ENCODE data around the gene CNTD1.

The CNTD1 gene

GRCh38 chr17:42779936-42780850 lies 18.5 kb upstream of the CNTD1 start, which contains the start of gene WNK4:
TSS of gene WNK4 (plus strand) at chr17:42780610. CDS start at chr17:42780699, 89 bp downstream.
- no peak for DNase-seq (ENCODE audit: low spot score)

GRCh38 chr17:42780851-42781638 lies 17.6 kb upstream of the CNTD1 start:
- no peak for DNase-seq (ENCODE audit: low spot score)

DNA sequence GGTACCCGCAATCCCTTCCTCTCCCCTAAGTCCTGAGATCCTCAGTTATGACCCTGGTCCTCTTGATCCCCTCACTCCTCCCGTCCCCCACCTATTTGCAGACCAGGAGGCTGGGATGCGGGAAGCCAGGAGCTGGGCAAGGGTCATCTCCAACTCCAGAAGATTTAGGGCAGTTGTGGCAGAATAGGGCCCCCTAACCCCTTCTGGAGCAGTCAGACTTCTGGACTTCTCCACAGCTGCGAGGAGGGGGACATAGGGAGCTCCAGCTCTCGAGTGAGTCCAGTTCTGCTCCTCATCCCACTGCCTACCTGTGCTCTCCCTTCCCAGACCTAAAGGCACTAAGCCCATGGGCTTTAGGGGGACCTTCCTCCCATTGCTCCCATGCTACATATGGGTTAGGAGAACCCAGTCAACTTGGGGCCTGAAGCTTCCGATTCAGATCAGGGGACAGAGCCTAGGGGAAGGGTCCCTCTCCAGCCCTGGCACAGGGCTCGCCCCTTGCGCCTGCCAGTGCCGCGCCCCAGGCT lies 17.0 kb upstream of the CNTD1 start:
- DNase-seq (ENCODE audit: low spot score): no peak

DNA sequence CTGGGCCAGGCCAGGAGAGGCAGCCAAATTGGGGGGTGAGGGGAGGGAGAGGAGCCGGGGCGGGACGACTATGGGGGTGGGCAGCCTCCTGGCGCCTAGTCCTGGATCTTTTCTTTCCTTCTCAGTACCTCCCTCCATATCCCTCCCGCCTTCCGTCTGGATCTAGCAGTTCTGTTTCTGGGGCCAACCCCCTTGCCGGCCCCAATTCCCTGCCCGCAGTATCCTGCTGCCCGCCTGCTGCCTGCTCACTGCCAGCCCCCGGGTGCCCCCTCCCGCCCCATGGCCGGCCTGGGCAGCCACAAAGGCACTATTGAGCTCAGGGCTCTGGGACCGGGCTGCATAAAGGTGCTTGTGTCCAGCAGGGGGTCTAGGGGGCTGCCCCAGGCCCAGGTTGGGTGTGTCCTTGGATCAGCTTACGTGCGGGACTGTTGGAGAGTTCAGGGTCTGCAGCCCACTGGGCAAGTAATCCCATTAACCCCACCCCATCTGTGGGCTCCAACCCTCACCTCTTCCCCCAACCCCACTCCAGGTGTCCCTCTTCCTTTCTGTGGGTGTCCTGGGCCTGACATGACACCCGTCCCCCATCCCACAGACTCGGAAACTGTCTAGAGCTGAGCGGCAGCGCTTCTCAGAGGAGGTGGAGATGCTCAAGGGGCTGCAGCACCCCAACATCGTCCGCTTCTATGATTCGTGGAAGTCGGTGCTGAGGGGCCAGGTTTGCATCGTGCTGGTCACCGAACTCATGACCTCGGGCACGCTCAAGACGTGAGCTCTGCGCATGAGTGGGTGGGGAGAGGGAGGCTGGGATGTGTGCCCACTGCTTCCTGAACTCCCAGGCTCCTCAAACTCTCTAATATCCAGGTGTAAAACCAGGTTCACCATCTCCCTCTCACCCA lies 16.2 kb upstream of the CNTD1 start:
- no peak for DNase-seq (ENCODE audit: low spot score)

- DNase-seq (ENCODE audit: low spot score): no peak
Measured at GRCh38 chr17:42783062-42783790, 15.4 kb upstream of the CNTD1 start.

DNA sequence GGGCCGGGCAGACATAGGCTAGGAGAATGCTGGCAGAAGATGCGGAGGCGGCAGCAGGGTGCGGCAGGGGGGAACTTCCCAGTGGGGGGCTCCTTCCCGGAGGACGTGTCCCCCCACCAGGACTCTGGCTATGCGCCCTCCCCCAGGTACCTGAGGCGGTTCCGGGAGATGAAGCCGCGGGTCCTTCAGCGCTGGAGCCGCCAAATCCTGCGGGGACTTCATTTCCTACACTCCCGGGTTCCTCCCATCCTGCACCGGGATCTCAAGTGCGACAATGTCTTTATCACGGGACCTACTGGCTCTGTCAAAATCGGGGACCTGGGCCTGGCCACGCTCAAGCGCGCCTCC lies 14.9 kb upstream of the CNTD1 start:
- no peak for DNase-seq (ENCODE audit: low spot score)

DNA sequence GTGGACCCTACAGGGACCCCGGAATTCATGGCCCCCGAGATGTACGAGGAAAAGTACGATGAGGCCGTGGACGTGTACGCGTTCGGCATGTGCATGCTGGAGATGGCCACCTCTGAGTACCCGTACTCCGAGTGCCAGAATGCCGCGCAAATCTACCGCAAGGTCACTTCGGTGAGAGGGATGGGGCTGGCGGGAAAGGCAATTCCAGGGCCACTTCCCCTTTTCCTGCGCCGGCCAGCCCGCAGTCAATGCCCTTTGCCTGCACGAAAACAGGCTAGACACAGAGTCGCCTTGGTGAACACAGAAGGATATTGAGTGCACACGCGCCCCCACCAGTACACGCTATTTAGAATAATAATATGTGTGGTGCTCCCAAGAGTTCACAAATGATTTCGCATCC lies 14.3 kb upstream of the CNTD1 start:
- DNase-seq (ENCODE audit: low spot score): no peak

DNA sequence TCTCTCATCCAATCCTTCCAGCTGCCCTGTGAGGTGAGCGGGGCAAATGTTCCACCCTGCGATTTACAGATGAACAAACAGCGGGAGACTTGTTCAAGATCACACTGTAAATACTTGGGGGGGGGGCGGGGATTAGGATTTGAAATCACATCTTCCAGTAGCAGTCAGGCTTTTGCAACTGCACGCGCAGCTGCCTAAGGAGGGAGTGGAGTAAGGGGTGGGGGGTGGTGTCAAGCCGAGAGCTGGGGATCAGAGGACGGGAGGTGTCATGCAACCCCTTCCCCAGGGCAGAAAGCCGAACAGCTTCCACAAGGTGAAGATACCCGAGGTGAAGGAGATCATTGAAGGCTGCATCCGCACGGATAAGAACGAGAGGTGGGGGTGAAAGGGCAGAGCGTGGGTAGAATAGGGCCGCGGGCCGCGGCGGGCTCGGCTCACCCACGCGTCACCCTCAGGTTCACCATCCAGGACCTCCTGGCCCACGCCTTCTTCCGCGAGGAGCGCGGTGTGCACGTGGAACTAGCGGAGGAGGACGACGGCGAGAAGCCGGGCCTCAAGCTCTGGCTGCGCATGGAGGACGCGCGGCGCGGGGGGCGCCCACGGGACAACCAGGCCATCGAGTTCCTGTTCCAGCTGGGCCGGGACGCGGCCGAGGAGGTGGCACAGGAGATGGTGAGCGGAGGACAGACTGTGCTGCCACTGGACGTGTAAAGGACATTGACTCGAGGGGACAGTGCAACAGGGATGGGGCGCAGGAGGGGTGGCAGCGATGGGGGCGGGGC lies 13.7 kb upstream of the CNTD1 start:
- DNase-seq (ENCODE audit: low spot score): no peak

- no peak for DNase-seq (ENCODE audit: low spot score)
Measured at GRCh38 chr17:42787266-42787665, 11.4 kb upstream of the CNTD1 start.

GRCh38 chr17:42791948-42792347 lies 6.7 kb upstream of the CNTD1 start:
- DNase-seq (ENCODE audit: low spot score): no peak

GRCh38 chr17:42792545-42792944 lies 6.1 kb upstream of the CNTD1 start:
- DNase-seq (ENCODE audit: low spot score): no peak

GRCh38 chr17:42795061-42795460 lies 3.6 kb upstream of the CNTD1 start:
- no peak for DNase-seq (ENCODE audit: low spot score)

- DNase-seq (ENCODE audit: low spot score): no peak
Measured at GRCh38 chr17:42795465-42795864, 3.2 kb upstream of the CNTD1 start.

- no peak for DNase-seq (ENCODE audit: low spot score)
Measured at GRCh38 chr17:42796066-42796758, 2.4 kb upstream of the CNTD1 start.

GRCh38 chr17:42797067-42798007 lies 1.3 kb upstream of the CNTD1 start:
- DNase-seq (ENCODE audit: low spot score): no peak

GRCh38 chr17:42798011-42798382 lies 664 bp upstream of the CNTD1 start:
- DNase-seq (ENCODE audit: low spot score): no peak

DNA sequence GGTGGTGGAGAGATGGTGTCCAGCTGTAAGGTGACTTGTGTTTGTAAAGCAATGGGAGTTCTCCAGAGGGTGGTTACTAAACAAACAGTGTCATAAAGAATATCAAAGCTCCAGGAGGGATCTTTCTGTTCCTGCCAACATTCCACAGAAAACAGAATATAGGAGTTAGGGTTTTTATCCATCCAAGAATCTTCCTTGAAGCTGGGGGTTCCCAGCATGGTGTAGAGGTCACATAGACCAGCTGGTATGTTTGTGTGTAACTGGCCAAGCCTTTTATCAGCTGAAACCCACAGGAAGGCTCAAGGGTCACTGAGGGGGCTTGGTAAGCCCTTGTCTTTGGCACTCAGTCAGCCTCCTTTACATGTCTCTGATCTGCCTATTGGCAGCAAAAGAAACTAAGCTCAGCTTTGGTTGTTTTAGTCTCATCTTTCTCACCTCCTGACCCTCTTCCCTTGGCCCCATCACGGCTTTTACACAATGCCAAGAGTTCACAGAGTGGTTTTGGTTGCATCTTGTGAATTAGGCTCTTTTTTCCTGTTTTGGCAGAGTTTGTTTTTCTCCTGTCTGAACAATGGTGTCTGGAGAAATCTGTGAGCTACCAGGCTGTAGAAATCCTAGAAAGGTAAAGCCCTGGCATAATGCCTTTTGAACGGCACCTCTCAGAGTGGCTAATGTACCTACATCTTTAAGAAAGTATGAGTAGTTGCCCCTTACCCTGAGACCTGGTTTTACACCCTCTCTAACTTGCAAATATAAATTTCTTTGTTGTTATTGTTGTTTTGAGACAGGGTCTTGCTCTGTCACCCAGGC lies 4.6 kb downstream of the CNTD1 start:
- DNase-seq (ENCODE audit: low spot score): no peak

GRCh38 chr17:42804918-42805367 lies 6.3 kb downstream of the CNTD1 start:
- no peak for DNase-seq (ENCODE audit: low spot score)
